Ishikawa (cell line): ENCODE results near the gene CASP9.

Experiments
- CEBPB ChIP-seq: IDR thresholded peaks from 2 replicates; pipeline ENCODE4 v1.6.1; 2012
- CREB1 ChIP-seq: IDR thresholded peaks from 2 replicates; pipeline ENCODE4 v1.6.1; 2012; ENCODE audit warnings: low read depth
- EGR1 ChIP-seq: IDR thresholded peaks from 2 replicates; pipeline ENCODE4 v1.6.1; 2012
- EP300 ChIP-seq: IDR thresholded peaks from 2 replicates; pipeline ENCODE4 v1.6.1; 2012; ENCODE audit warnings: borderline replicate concordance
- FOXM1 ChIP-seq: IDR thresholded peaks from 2 replicates; pipeline ENCODE4 v1.6.1; 2012; ENCODE audit warnings: low read depth, borderline replicate concordance
- MAX ChIP-seq: IDR thresholded peaks from 2 replicates; pipeline ENCODE4 v1.6.1; 2012
- RAD21 ChIP-seq: IDR thresholded peaks from 2 replicates; pipeline ENCODE4 v1.6.1; 2012; ENCODE audit warnings: low read depth
- TEAD4 ChIP-seq: IDR thresholded peaks from 2 replicates; pipeline ENCODE4 v1.6.1; 2012
- YY1 ChIP-seq: IDR thresholded peaks from 2 replicates; pipeline ENCODE4 v1.6.1; 2012; ENCODE audit warnings: low read depth
- ZBTB7A ChIP-seq: IDR thresholded peaks from 2 replicates; pipeline ENCODE4 v1.6.1; 2012; ENCODE audit warnings: low read depth
- TF ChIP-seq, protein P1 (sequence below): IDR thresholded peaks from 2 replicates; pipeline ENCODE4 v1.6.1; 2012; ENCODE audit warnings: low read depth, mild to moderate bottlenecking

DNA sequence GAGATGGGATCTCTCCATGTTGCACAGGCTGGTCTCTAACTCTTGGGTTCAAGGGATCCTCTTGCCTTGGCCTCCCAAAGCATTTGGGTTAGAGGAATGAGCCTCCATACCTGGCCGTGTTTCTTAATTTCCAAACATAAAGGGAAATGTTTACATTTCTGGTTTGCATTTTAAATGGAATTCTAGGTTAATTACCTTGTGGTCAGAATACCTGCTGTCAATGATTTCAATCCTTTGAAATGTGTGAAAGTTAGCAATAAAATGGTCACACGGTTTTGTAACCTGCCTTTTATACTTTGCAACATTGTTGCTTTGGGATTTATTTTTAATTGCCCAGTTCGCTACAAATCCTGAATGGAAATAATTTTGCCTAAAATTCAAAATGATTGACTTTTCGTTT, 34.5 kb upstream of the CASP9 start:
- TF ChIP-seq, protein P1, sequence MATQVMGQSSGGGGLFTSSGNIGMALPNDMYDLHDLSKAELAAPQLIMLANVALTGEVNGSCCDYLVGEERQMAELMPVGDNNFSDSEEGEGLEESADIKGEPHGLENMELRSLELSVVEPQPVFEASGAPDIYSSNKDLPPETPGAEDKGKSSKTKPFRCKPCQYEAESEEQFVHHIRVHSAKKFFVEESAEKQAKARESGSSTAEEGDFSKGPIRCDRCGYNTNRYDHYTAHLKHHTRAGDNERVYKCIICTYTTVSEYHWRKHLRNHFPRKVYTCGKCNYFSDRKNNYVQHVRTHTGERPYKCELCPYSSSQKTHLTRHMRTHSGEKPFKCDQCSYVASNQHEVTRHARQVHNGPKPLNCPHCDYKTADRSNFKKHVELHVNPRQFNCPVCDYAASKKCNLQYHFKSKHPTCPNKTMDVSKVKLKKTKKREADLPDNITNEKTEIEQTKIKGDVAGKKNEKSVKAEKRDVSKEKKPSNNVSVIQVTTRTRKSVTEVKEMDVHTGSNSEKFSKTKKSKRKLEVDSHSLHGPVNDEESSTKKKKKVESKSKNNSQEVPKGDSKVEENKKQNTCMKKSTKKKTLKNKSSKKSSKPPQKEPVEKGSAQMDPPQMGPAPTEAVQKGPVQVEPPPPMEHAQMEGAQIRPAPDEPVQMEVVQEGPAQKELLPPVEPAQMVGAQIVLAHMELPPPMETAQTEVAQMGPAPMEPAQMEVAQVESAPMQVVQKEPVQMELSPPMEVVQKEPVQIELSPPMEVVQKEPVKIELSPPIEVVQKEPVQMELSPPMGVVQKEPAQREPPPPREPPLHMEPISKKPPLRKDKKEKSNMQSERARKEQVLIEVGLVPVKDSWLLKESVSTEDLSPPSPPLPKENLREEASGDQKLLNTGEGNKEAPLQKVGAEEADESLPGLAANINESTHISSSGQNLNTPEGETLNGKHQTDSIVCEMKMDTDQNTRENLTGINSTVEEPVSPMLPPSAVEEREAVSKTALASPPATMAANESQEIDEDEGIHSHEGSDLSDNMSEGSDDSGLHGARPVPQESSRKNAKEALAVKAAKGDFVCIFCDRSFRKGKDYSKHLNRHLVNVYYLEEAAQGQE = no peak
- TF ChIP-seq FOXM1 (no peak), RAD21 (no peak), EP300 (no peak), YY1 (no peak), TEAD4 (no peak), EGR1 (no peak), ZBTB7A (no peak), CREB1 (no peak), MAX (no peak), CEBPB (no peak)
